Measurements from ENCODE around the gene BOC.

DNA sequence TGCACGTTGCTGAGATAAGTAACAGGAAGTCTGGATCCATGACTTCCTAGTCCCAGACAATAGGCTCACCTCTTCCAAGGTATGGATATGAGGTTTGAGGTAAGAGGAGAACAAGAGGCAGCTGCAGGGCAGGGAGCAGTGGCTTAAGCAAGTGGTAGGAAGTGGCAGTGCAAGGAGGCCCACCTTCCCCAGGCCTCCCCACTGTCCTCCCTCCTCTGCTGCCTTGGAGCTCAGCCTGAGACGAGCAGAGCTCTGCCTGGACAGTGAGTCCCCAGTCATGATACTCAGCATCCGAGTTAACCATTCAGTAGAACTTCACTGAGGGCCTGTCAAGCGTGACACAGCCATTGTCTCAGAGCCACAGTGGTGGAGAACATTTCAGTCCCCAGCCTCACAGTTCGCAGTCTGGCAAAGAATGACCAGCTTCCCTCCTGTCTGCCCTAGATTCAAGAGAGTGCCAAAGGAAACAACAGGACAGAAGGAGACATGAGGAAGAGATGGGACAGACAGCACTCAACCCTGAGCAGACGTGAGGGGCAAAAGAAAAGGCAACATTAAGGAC is 41.4 kb upstream of the BOC start:
- TF ChIP-seq, protein P1, sequence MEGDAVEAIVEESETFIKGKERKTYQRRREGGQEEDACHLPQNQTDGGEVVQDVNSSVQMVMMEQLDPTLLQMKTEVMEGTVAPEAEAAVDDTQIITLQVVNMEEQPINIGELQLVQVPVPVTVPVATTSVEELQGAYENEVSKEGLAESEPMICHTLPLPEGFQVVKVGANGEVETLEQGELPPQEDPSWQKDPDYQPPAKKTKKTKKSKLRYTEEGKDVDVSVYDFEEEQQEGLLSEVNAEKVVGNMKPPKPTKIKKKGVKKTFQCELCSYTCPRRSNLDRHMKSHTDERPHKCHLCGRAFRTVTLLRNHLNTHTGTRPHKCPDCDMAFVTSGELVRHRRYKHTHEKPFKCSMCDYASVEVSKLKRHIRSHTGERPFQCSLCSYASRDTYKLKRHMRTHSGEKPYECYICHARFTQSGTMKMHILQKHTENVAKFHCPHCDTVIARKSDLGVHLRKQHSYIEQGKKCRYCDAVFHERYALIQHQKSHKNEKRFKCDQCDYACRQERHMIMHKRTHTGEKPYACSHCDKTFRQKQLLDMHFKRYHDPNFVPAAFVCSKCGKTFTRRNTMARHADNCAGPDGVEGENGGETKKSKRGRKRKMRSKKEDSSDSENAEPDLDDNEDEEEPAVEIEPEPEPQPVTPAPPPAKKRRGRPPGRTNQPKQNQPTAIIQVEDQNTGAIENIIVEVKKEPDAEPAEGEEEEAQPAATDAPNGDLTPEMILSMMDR (IDR thresholded peaks at IDR 0.05; ENCODE audit: poor library complexity, severe bottlenecking) = no peak
- no peak for TF ChIP-seq RAD21 (conservative IDR thresholded peaks at IDR 0.05)
- no peak for TF ChIP-seq MXI1 (conservative IDR thresholded peaks at IDR 0.05; ENCODE audit: poor library complexity, severe bottlenecking)
- TF ChIP-seq POLR2AphosphoS5 (IDR thresholded peaks at IDR 0.05) = no peak
- no peak for TF ChIP-seq TAF1 (IDR thresholded peaks at IDR 0.05; ENCODE audit: low read depth)

All from neural cell (in vitro differentiated cells).